NCI-H2227 (cell line): ENCODE measurements around the gene RAPGEF4.

Experiments used
- DNase-seq: peaks from one replicate; lab custom pipeline; 2025; ENCODE audit not compliant: unreplicated experiment; lab: John Stamatoyannopoulos, UW

The RAPGEF4 gene

DNA sequence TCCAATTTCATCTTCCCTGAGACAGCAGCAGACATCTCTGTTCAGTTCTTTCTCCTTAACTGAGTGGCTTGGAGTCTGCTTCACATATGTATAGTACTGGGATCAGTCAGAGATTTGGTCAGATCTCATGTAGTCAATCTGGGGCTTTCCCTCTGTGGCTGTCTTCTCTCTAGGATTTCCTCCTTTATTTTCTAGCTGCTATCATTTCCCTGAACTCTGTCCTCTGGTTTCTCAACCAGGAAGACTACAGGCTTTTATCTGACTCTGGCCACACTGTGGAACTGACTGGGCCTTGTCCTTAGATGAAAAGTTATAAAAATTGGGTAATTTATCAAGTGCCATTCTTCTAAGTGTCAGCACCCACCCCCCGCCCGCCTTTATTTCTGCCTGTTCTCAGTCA, 121.0 kb downstream of the RAPGEF4 start:
- no peak for DNase-seq

- no peak for DNase-seq
These were observed 122.8 kb downstream of the RAPGEF4 start for GRCh38 chr2:172858473-172858745.

DNA sequence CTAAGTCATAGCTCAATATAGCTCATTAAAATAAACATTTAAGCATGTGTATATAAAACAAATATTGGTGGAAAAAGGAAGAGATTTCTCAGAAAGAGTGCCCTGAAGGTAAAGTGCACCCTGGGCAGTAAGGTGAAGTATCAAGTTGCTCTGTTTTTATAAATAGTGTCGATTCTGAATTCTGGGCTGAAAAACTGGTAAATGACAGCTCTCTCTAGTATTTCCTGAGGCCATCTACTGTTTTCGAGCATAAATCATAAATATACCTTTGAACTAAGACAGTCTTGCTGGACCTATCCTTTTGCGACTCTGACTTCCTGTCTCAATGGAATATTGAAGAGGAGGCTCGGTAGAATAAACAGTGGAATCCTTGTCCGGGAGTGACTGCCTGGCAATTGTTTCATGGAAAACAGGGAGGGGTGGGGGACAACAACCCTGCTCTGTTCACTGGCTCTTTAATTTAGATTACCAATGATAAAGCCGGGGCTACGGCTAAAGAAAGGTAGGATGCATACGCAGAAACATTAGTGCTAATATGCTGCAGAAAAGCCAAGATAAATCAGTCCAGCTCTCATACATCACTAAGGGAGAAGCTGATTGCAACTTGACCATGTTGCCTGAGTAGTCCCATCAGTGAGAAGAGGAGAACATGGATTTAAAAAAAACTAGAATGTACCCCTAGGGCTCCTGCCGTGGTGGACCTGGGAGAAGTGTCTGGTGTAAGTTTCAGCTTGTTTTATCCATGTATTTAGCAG, 124.1 kb downstream of the RAPGEF4 start:
- peak; percentile 30 for DNase-seq

DNA sequence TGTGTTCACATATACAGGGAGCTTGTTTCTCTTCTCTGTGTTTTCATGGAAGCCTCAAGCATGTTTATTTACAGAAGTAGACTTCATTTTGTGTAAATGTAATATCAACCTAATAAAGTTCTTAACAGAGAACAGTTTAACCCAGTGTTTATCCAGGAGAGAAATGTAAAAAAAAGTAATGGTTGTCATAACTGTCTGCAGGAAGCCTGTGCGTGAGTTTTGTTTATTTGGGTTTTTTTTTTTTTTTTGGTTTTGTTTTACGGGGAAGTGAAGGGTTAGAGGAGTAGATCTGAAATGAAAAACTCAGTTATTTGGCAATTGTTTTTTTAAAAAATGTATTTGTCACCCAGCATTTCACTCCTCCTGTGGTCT, 124.7 kb downstream of the RAPGEF4 start:
- no peak for DNase-seq

DNA sequence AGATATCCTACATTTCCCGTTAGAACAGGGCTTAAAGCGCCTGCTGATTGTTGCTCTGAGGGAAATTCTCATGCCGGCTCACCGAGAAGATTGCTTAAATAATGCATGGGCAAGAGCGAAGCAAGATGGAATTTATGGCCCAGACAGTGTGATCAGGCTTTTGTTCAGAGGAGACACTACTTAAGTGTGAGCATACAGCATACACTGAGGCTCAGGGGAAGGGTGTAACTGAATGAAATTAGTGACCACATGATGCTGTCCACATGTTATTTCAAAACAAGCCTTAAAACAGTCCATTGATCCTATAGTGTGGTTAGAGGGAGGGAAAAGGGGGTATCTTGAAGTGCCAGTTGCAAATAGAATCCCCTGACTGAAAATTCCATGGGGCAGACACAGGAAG, 125.5 kb downstream of the RAPGEF4 start:
- peak; percentile 22 for DNase-seq

GRCh38 chr2:172861656-172862476, 126.2 kb downstream of the RAPGEF4 start:
- DNase-seq = no peak

GRCh38 chr2:172863341-172863740, 127.7 kb downstream of the RAPGEF4 start:
- no peak for DNase-seq

DNA sequence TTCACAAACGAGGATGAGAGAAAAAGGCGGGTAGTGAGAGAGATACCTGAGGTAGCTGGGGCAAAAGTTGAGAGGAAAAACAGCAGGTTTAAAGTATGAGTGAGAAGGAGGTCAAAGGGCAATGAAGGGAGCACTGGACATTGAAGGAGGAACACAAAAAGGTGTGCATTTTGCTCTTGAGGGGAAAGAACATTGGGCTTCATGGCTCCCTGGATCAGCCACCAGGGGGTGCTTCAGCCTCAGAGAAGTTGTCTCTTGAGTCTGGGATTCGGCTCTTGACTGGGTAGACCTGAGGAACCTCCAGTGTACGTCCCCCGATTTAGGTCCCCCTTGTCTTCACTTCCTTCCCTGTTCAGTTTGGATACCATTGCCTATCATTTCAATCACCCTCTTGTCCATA, 128.5 kb downstream of the RAPGEF4 start:
- peak; percentile 73 for DNase-seq

GRCh38 chr2:172865422-172865821, 129.8 kb downstream of the RAPGEF4 start:
- DNase-seq = no peak

DNA sequence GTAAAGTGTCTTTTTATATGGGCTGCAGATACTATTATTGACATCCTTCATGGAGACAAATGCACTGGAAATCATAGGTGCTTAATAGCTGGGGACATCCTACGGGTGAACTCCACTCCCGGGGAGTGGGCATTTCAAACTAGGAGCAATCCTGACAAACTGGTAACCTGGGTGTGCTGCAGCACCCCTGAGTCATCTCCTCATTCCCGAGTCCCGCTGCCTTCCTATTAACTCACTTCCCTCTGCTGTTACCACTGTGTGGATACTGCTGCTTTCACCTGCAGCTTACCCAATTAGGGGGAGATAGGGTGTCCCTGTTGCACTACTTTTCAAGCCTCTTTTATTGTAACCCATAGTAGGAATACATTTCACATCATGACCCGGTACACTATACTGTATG, 134.2 kb downstream of the RAPGEF4 start:
- DNase-seq = no peak

DNA sequence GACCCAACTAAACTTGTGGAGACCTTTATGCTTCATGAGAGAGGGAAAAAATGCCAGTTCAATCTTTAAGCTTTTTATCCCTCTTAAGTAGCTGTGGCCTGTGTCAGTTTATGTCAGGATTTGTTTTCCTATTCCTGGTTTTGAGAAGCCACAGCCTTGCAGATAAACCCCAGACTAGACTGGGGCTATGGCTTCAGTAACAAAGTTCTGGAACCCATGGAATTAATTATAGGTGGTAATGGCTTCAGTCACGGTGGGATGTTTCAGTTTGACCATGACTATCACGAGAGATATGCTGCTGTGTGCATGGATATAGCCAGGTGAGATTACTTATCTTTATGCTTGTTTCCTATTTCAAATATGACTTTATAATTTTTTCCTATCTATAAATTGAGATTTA, 134.8 kb downstream of the RAPGEF4 start:
- DNase-seq = no peak

DNA sequence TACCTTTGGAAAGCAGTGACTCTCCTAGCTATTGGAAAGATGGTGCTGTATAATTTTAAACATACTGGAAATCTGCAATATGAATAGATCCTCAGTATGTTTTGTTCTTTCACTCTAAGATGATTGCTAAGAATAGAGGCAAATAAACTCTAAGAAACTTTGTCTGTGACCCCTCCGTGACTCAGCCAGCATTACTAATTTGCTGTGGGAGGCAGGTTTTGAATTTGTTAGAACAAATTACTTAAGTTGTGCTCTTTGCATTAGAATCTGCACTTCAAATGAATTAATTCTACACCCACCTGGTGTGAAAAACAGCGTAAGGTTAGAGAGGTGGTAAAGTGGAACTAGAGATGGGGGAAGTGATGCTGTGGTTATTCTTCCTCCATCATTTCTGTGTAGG, 142.2 kb downstream of the RAPGEF4 start:
- no peak for DNase-seq

GRCh38 chr2:172878260-172878659, 142.6 kb downstream of the RAPGEF4 start:
- DNase-seq = no peak

DNA sequence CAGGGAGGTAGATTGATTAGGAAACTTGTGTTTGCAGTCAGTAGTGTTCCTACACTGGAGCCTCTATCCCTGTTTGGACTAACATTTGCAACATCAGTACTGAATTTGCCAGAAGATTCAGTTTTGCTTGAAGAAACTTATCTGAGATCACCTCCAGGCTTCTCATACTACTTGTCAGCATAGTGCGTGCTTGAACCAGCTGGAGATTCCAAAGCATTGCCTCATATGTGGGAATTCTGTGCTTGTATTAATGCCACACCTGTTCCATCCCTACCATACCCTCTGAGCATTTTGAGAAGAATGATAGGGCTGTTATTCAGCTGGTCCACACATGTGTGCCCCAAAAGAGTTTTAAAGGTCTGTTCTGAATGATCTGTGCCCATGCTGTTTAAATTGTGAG, 148.7 kb downstream of the RAPGEF4 start:
- DNase-seq = no peak

DNA sequence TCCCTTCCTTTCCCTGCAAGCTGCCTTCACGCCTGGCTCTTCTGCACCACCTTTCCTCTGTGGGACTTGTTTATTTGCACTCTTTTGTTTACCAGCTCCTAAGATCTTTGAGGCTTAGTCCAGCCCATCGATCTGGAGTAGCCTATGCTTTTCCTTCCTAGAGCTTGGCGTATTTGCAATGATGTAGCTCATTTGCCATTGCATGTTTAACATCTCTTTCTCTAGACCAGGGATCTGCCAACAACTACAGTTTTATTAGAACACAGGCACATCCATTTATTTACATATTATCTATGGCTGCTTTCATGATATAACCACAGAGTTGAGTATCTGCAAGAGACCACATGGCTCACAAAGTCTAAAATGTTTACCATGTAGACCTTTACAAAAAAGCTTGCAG, 150.4 kb downstream of the RAPGEF4 start:
- DNase-seq = no peak

DNA sequence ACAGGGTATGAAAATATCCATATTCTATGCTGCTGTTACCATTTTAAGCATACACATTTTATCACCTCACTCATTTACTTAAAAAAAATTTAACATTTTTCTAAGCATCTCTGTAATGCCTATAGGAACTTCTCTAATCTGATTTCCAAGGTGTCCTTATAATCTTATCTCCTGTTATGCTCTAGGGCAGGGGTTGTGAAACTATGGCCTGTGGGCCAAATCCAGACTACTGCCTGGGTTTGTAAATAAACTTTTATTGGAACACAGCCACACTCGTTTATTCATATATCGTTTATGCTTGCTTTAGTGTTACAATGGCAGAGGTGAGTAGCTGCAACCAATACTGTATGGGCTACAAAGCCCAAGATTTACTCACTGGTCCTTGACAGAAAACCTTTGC, 151.6 kb downstream of the RAPGEF4 start:
- no peak for DNase-seq

DNA sequence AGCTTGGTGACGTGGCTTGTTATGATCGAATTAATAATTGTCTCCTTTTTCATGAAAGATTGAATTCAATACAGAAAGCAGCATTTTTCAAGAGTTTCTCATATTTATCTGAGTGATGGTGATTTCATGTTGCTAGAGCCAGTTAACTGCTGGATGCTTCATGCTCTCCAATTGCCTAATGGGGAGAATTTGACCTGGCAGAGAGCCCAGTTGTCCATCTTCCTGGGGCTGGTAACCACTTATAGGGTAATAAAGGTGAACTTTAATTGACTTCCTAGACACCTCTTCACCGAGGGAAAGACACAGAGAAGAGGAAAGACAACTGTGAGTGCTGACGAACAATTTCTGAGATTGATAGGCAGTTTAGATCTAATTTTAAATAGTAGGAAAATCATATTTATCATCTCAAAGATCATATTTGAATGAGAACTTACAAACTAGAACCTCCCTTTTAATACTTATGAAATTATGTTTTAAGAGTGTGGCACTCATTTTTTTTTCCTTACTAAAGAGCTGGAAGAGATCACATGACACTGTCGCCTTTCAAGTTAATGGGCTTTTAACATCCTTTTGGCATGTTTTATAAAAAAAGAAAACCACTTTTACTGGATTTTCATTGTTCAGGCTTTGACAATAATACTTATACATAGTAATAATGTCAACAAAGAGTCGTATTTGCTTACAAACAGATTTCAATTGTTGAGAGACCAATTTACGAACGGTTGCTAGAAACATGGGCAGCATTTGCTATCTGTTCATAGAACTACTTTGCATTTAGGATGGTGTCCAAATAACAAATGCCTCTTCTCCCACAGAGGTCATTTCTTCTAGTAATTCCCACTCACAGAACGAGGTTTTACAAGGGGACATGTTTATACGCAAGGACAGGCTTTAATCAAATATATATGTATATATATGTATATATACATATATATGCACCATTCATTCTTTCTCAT, 153.3 kb downstream of the RAPGEF4 start:
- DNase-seq = peak; percentile 97

GRCh38 chr2:172889768-172890430, 154.3 kb downstream of the RAPGEF4 start:
- peak; percentile 19 for DNase-seq

GRCh38 chr2:172893111-172893510, 157.5 kb downstream of the RAPGEF4 start:
- no peak for DNase-seq

- no peak for DNase-seq
These were observed 158.0 kb downstream of the RAPGEF4 start for GRCh38 chr2:172893671-172894070.
